DOHH2 (cell line): ENCODE results near the gene TUBA1A.

Source experiments
- H3F3A ChIP-seq: fragments of 200-600 bp; sonication (generic), shearing (Covaris generic); 2 replicates; pipeline ENCODE4 v1.6.0; 2016; ENCODE audit warnings: antibody characterized with exemption, mild to moderate bottlenecking; ENCODE audit not compliant: control insufficient read depth, insufficient read depth
- H3K27ac ChIP-seq: fragments of 200-600 bp; sonication (generic); 2 replicates; pipeline ENCODE4 v1.5.1; 2014; ENCODE audit warnings: low read depth, mild to moderate bottlenecking, low read length, moderate library complexity
- H3K27me3 ChIP-seq: fragments of 200-600 bp; sonication (generic); 2 replicates; pipeline ENCODE4 v1.6.1; 2014; ENCODE audit warnings: mild to moderate bottlenecking, low read length, mixed read lengths; ENCODE audit not compliant: control insufficient read depth
- H3K36me3 ChIP-seq: fragments of 200-600 bp; sonication (generic); 2 replicates; pipeline ENCODE4 v1.6.1; 2014; ENCODE audit warnings: mild to moderate bottlenecking, low read length, moderate library complexity, mixed read lengths; ENCODE audit not compliant: control insufficient read depth
- H3K4me1 ChIP-seq: fragments of 200-600 bp; sonication (generic); 2 replicates; pipeline ENCODE4 v1.6.1; 2014; ENCODE audit warnings: mild to moderate bottlenecking, low read length, mixed read lengths; ENCODE audit not compliant: control insufficient read depth
- H3K4me2 ChIP-seq: fragments of 200-600 bp; sonication (generic); 2 replicates; pipeline ENCODE4 v1.6.0; 2014; ENCODE audit warnings: mild to moderate bottlenecking, low read length, moderate library complexity
- H3K4me3 ChIP-seq: fragments of 200-600 bp; sonication (generic); 2 replicates; pipeline ENCODE4 v1.5.1; 2014; ENCODE audit warnings: mild to moderate bottlenecking, low read length, mixed read lengths
- H3K79me2 ChIP-seq: fragments of 200-600 bp; sonication (generic); 2 replicates; pipeline ENCODE4 v1.6.1; 2014; ENCODE audit warnings: mild to moderate bottlenecking, low read length, mixed read lengths; ENCODE audit not compliant: control insufficient read depth
- H3K9me2 ChIP-seq: fragments of 200-600 bp; sonication (generic); replicated peaks from 2 replicates; pipeline ENCODE4 v1.6.1; 2014; ENCODE audit warnings: mild to moderate bottlenecking, low read length, mixed read lengths; ENCODE audit not compliant: control insufficient read depth
- H3K9me3 ChIP-seq: fragments of 200-600 bp; sonication (generic); 2 replicates; pipeline ENCODE4 v1.6.1; 2014; ENCODE audit warnings: antibody characterized with exemption, low read length, mixed read lengths; ENCODE audit not compliant: control insufficient read depth, insufficient read depth
- H4K20me1 ChIP-seq: fragments of 200-600 bp; sonication (generic); 2 replicates; pipeline ENCODE4 v1.6.0; 2014; ENCODE audit warnings: low read depth, mild to moderate bottlenecking, antibody characterized with exemption, low read length, moderate library complexity; ENCODE audit not compliant: control insufficient read depth, insufficient read depth
- EZH2phosphoT487 ChIP-seq: fragments of 200-600 bp; sonication (generic); IDR thresholded peaks from 2 replicates; pipeline ENCODE4 v1.6.1; 2017; ENCODE audit warnings: borderline replicate concordance, mild to moderate bottlenecking, antibody characterized with exemption, low read length, moderate library complexity, mixed read lengths
- TF ChIP-seq, protein P1 (sequence below): fragments of 200-600 bp; sonication (generic); IDR thresholded peaks from one replicate; pipeline ENCODE4 v1.5.1; 2014; ENCODE audit warnings: antibody characterized with exemption, mild to moderate bottlenecking, low read depth, low read length; ENCODE audit not compliant: poor library complexity, severe bottlenecking

TUBA1A gene

DNA sequence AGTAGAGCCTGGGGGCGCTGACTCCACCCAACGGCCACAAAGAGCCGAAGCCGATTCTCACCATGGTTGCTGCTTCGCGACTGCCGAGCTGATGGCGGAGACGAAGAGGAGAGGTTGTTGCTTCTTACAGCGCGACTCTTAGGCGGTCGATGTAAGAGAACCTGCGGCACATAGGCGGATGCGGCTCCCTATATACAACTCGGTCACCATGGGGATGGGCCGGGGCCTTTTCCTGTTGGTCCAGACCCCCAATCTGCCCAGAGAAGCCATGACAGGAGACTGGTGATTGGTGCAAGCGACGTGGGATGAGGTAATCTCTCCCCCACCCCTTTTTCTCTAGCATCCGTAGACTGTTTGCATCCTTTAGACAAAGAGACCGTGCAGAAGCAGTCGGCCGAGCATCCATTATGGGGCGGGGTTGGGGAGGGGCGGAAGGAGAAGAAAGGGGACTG, at the start of gene TUBA1A:
TSS of gene TUBA1A (minus strand) at position 165 of the 452 bp plus-strand sequence. CDS start at position 64, 101 bp downstream.
- Histone ChIP-seq H3K9me3 (no peaks in the 10 kb centered on the region), H3K4me2 (peak within 1 kb of the TSS; percentile 63), H3K4me3 (peak within 1 kb of the TSS; percentile 79), H4K20me1 (no peaks in the 10 kb centered on the region), H3K36me3 (peaks cover 15% of the 10 kb centered on the region), H3K79me2 (peaks cover 15% of the 10 kb centered on the region), H3K27me3 (no peaks in the 10 kb centered on the region), H3F3A (peaks cover 11% of the 10 kb centered on the region), H3K27ac (peak within 1 kb of the TSS; percentile 73), H3K9me2 (no peaks in the 10 kb centered on the region), H3K4me1 (peaks cover 18% of the 10 kb centered on the region)
- no peak for TF ChIP-seq EZH2phosphoT487
- TF ChIP-seq, protein P1, sequence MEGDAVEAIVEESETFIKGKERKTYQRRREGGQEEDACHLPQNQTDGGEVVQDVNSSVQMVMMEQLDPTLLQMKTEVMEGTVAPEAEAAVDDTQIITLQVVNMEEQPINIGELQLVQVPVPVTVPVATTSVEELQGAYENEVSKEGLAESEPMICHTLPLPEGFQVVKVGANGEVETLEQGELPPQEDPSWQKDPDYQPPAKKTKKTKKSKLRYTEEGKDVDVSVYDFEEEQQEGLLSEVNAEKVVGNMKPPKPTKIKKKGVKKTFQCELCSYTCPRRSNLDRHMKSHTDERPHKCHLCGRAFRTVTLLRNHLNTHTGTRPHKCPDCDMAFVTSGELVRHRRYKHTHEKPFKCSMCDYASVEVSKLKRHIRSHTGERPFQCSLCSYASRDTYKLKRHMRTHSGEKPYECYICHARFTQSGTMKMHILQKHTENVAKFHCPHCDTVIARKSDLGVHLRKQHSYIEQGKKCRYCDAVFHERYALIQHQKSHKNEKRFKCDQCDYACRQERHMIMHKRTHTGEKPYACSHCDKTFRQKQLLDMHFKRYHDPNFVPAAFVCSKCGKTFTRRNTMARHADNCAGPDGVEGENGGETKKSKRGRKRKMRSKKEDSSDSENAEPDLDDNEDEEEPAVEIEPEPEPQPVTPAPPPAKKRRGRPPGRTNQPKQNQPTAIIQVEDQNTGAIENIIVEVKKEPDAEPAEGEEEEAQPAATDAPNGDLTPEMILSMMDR: no peak

DNA sequence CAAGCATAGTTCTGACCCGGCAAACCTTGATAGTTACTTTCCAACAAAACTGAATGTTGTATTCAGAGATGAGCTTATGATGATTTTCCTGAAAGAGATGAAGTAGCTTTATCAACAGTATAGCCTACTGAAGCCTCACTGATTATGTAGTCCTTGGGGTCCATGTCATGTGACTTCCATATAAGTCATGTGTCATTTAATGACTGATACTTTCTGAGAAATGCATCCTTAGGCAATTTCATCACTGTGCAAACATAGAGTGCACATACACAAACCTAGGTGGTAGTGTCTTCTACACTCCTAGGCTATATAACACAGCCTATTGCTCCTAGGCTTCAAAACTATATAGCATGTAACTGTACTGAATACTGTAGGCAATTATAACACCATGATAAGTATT, 47.5 kb upstream of the TUBA1A start:
- Histone ChIP-seq H3K9me2 (no peaks in the 10 kb centered on the region), H3K27me3 (peaks cover 4% of the 10 kb centered on the region; the same call in 1 of the 2 replicates), H4K20me1 (no peaks in the 10 kb centered on the region), H3K9me3 (no peaks in the 10 kb centered on the region), H3K27ac (no peak overlapping the region), H3K4me1 (peaks cover 11% of the 10 kb centered on the region), H3K79me2 (no peaks in the 10 kb centered on the region), H3F3A (no peaks in the 10 kb centered on the region), H3K36me3 (no peaks in the 10 kb centered on the region), H3K4me2 (no peak overlapping the region), H3K4me3 (no peak overlapping the region)
- TF ChIP-seq, protein P1: no peak
- TF ChIP-seq EZH2phosphoT487: no peak

DNA sequence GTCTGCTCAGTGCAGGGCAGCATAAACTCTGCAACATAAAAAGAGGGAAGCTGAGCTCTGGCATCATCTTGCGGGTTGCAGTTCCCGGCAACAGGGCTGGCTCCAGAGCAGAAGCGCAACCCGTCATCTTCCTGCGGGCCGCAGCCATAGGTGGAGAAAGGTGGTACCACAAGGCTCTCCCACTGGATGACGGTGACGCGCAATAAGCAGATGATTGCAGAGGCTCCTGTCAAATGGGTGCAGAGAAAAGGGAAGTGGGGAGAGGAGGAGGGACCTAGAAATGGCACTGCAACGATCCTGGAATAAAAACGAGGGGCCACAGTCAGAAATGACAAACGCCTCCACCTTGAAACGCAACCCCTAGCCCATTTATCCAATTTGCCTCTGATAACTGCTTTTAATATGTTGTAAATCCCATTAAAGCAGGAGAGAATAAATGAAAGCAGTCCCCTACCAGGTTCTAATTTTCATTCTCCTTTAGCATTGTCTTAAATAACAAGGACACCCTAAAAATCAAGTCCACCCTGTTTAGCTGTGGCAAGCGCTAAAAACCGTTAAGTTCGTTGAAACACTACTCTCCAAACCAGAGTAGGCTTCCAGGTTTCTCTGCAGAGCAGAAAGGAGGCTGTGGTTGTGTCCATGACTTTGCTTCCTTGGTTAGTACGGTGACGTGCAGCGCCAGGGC, 45.1 kb upstream of the TUBA1A start:
- H3K4me3 ChIP-seq: peak overlapping the region; percentile 72
- TF ChIP-seq EZH2phosphoT487: no peak
- TF ChIP-seq, protein P1: no peak

More for the DNA sequence above, 45.1 kb upstream of the TUBA1A start:
- no peaks in the 10 kb centered on the region for H3K9me2 ChIP-seq
- H4K20me1 ChIP-seq: no peaks in the 10 kb centered on the region
- H3K79me2 ChIP-seq: no peaks in the 10 kb centered on the region
- no peak overlapping the region for H3K27ac ChIP-seq
- H3K27me3 ChIP-seq: peaks cover 4% of the 10 kb centered on the region; the same call in 1 of the 2 replicates
- no peaks in the 10 kb centered on the region for H3K9me3 ChIP-seq
- H3K36me3 ChIP-seq: no peaks in the 10 kb centered on the region
- no peaks in the 10 kb centered on the region for H3F3A ChIP-seq
- peaks cover 11% of the 10 kb centered on the region for H3K4me1 ChIP-seq
- peak overlapping the region; percentile 68 for H3K4me2 ChIP-seq
